Measurements from ENCODE around the gene FASN. TPM values are rescaled to one million over a fixed set of nuclear protein-coding genes. Genes with fewer than 3 reads are reported as not detected.
A peak's percentile ranks its signal among the peaks of the same experiment; 100 is the strongest.

FASN gene
- total RNA-seq, 1 experiment from 2014 or later, result 36.7 TPM

DNA sequence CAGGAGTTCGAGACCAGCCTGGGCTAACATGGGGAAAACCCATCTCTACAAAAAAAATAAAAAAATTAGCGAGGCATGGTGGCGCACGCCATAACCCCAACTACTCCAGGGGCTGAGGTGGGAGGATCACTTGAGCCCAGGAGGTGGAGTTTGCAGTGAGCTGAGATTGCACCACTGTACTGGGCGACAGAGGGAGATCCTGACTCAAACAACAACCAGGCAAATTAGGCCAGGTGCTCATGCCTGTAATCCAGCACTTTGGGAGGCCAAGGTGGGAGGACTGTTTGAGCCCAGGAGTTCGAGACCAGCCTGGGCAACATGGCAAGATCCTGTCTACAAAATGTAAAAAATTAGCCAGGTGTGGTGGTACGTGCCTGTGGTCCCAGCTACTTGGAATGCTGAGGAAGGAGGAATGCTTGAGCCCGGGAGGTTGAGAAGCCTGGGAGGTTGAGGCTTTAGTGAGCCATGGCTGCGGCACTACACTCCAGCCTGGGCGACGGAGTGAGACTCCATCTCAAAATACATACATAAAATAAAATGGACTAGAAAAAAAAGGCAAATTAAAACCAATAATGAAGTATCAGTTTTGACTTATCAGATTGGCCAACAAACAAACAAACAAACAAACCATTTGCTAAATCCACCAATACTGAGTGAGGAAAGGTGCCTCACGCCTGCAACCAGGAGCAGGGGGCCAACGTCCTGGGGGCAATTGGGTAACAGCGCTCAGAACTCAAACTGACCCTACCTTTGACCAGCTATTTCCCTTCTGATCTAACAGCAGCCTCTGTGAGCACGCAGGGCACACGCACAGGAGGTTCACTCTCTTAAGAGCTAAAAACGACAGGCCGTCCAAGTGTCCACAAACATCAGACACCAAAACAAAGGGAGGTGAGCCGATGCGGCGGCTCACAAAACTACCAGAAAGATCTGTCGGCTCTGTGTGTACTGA lies 19.4 kb upstream of the FASN start:
- DNase-seq (ENCODE audit: low spot score), result no peak

DNA sequence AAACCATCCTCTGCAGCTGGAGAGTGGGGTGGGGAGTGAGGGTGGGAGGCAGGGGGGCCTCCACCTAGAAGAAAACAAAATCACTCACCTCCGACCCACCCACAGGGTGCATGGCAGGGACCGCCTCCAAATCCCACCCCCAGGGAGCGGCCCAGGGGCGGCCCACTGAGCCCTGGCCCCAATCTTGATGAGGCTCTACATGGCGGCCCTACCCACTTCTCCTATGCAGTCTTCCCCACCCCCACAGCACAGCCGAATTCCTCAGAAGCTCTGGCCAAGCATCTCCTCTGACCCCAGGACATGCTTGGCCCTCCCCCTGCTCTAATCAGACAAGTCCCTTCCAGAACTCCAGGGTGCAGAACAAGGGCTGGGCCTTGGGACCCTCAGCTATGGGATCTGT lies 18.2 kb upstream of the FASN start:
- DNase-seq (ENCODE audit: low spot score), result no peak

DNA sequence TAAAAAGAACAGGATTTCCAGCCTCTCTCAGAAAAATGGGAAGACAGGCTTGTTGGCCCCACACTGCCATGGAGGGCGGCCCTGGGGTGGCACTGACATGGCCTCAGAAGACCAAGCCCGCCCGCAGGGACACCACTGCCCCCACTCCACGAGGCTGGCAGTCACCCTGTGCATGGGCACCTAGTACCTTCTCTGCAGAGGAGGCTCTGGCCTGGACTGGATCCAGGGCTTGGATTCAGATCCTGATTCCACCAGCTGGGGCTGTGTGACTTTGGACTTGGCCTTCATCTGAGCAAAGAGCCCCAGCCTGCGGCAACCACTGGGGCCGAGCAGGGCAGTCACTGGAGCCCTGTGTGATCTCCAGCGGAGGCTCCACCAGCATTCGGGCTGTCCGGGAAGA lies 16.8 kb upstream of the FASN start:
- no peak for DNase-seq (ENCODE audit: low spot score)

DNA sequence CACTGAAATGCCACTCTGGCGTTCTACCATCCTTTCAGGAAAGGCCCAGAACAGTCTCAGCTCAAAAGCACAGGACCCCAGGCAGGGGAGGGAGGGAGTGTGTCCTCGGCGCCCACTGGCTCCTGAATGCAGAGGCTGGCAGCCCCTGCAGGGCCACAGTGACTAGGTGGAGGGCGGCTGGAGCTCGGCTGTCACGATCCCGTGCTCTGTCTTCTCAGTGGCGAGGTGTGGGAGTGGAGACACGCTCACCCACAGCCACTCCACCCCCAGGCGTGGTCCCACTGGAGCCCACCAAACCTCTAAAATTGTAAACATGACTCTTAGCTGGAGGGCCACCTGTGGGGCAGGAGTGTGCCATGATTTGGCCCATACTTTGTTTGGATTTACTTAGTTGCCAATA lies 16.4 kb upstream of the FASN start:
- no peak for DNase-seq (ENCODE audit: low spot score)

DNA sequence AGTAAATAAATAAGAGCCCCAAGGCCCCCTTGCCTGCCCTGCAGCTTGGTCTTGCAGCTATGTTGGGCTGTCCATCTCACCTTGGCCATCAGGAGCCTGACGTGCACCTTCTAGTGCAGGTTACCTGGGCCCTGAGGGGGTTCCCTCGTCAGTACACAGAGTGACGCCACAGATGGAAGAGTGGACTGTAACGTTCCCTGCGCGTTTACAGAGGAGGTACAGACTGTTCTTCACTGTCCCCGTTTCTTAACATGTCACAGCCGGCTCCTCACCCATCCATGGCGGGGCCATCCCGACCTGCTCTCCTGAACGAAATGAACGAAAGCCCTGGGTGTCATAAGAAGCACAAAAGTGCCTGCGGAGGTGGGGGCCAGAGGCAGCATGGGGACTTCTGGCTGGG lies 15.9 kb upstream of the FASN start:
- DNase-seq (ENCODE audit: low spot score), result no peak

DNA sequence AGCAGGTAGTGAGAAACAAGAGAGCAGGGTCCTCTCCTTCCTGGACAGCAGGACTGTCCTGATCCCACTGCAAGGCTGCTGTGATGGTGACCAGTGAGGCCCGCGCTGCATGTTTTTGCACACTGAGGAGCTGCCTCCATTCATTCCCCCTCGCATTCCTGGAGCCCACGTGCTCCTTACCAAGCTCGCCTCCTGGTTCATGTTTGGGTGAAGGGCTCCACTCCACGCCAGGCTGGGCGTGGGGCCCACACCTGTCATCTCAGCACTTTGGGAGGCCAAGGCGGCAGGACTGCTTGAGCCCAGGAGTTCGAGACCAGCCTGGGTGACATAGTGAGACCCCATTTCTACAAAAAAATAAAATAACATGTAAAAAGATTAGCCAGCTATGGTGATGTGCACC lies 15.4 kb upstream of the FASN start:
- no peak for DNase-seq (ENCODE audit: low spot score)

DNA sequence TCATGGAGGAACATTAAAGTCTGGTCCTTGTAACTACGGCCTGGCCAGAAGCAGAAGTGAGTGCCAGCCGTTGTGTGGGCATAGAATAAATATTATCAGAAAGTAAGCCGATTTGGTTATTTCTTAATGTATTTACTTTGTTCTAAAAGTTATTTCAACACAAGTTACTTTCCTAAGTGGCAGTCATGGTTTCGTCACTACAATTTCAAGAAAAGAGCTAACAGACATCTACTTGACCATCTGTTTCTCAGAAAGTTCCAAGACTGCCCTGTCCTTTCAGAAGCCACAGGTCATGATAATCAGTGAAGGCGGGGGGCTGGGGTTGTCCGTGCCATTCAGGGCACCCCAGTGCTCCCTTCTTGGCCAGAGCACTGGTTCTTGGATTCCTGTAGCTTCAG lies 14.9 kb upstream of the FASN start:
- no peak for DNase-seq (ENCODE audit: low spot score)

DNA sequence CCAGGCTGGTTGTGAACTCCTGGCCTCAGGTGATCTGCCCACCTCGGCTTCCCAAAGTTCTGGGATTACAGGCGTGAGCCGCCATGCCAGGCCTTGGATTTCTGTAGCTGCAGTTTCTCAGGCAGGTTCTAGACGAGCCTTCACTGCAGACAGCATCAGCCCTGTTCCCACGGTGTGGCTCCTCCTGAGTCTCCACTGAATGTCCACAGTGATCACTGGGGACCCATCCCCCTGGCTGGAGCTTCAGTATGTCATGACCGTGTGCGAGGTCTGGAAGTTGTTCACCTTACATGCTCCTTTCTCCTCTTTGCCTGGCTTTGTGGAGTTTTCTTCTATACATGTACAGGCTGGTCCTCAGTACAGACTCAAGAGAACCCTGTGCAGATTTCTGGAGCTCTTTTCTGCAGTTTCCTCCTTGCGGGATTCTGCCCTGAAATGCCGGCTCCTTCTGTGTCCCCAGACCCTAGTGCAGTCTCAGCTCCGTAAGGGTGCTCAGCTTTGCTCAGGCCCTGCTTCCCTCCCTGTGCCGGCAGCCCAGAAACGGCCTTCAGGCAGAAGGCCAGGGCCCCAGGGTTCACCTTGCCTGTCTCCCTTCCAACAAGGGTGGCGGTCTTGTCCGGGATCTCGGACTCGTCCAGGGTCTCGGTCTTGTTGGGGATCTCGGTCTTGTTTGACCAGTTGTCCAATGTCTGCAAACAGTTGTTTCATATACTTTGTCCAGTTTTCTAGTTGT lies 14.3 kb upstream of the FASN start:
- DNase-seq (ENCODE audit: low spot score), result no peak

DNA sequence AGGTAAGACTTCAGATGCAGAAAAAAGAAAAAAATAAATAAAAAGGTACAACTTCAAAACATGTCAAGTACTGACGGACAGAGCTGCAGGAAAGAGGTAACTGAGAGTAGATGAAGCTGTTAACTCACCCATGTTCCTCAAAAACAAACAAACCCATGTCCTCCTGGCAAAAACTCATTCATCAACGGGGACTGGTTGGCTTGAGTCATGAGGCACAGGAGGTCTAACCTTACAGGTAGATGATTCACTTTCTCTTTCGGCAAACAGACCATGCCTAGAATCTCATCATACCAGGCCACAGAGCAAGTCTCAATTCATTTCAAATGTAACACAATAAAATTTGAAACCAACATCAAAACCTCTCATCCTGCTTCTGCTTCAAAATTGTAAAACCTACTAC lies 12.3 kb upstream of the FASN start:
- DNase-seq (ENCODE audit: low spot score), result no peak

DNA sequence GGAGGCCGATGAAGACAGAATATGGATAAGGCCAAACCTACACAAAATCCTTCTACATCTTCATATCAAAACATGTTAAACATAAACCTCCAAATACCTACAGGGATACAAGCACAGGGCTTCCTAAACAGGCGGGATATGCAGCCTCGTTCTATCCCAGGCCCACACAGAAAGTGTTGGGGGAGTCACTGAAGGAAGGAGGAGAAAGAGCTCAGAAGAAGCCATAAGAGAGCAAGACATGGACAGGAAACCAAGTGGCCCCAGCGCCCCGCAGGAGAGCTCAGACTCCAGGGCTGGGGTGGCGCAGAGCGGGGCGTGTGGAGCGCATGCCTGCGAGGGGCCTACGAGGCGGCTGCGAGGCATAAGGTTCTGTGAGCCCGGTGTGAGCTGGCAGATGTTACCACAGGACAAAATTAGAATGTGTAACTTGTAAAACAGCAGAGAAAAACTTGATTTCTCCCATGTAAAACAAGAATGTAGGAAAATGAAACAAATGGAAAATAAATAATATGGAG lies 11.0 kb upstream of the FASN start:
- DNase-seq (ENCODE audit: low spot score), result no peak

DNA sequence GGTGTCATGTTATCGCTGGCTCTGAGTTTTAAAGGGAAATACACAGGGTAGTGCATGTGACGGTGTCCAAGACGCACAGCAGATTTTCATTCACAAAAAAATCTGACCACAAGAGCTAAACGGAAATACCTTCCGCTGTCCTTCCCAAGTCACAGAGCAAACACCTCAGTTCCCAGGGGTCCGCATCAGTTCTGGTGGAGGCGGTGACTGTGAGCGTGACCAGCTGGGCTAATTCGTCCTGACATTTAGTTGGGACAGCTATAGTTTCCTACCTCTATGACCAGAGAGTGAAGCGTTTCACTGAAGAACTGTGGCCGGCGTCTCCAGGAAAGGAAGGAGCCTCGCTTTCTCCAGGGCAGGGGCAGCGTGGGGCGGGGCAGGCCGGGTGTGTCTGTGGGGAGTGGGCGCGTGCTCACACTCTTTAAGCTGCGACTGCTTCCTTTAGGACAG lies 10.5 kb upstream of the FASN start:
- DNase-seq (ENCODE audit: low spot score), result no peak

DNA sequence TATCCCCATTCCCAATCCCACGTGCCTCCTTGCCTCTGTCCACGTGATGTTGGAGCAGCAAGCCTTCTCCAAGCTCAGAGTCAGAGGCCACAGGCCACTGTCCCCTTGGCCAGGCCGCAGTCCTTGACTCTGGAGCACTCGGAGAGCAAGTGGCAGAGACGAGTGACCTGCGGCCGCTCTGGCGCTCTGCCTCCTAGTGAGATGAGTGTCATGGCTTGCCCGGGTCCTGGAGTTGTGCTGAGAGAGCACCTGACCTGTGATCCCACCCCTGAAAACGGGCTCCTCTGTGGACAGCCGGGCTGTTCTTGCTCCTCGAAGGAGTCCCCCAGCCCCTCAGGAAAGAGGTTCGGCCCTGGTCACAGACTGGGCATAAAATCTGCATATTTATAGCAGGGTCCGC lies 10.0 kb upstream of the FASN start:
- DNase-seq (ENCODE audit: low spot score), result no peak

DNA sequence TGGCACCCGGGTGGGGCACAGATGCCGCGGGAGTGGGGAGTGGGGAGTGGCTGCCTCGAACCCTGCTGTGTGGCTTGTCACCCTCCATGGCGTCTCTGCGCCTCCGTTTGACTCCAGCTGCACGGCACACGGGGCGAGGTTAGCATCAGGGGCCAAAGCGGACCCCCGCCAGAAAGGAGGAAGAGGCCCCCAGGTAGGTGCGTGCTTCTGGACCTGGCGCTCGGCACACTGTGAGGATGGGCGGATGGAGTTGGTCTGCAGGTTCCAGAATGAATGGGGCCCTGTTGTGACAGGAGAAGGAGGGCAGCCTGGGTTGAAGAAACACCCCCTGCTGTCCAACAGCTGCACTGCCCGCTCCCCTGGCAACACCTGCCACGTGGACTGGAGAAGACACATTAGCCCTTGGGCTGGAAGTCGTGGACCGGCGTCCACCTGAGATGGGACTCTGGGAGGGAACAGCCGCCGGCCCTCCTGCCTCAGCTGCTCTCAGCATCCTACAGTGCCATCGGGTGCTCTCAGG lies 9.4 kb upstream of the FASN start:
- no peak for DNase-seq (ENCODE audit: low spot score)

DNA sequence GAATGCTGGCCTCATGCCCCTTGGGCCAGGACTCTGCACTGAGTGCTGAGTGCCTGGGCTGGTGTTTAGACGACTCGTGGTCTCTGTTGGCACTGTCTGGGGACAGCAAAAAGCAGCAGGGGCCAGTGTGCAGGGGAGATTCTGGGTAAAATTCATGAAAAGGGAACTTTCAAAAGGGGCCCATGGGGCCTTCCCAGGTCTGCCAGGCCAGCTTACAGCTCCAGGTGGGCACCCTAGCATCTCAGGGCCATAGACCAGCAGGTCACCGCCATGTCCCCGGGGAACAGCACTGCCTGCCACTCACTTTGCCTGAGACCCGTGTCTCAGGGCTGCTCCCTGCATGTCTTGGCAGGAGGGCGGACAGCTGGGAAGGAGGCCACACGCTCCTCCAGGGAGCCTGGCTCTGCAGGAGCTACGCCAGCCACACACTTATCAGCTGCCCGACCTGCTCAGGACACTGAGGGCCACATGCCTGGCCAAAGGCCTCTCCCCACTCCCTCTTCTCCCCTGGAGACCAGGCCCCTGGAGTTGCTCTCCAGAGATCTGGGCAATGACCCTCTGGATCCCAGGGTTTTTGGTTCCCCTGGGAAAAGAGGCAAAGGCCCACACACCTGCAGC lies 8.8 kb upstream of the FASN start:
- no peak for DNase-seq (ENCODE audit: low spot score)

DNA sequence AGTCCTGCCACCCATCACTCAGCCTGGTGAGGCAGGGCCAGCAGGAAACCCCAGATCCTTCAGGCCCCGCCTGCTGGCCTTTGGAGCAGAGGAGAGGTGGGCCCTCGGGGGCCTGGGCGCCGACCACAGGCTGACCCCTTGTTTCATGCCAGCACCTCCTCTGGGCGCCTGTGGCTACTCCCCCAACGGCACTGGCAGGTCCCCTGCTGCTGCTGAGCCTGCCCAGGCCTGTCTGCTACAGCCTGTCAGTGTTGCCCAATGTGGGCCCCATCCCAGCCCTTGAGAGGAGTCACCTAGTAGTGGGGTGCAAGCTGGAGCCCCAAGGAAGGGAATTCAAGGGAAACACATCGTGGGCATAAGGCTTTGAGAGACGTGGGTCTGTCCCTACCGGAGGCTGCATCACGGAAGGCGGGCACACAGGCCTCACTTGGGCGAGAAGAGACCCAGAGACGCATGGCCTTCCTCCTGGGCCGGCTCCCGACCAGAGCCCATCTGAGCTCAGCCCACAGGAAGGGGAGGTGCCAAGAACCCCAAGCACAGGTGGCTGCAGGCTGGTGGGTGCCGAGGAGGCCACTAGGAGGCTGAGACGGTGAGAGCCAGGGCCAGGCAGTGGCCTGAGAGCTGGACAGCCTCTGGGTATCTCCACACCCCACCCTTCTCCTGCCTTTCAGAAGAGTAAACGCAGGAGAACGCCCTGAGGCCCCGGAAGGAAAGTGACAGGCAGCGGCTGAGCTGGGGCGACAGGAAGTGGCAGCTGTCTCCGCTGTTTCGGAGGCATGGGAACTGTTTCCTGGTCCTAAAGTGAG lies 8.0 kb upstream of the FASN start:
- peak; percentile 80 for DNase-seq (ENCODE audit: low spot score)

DNA sequence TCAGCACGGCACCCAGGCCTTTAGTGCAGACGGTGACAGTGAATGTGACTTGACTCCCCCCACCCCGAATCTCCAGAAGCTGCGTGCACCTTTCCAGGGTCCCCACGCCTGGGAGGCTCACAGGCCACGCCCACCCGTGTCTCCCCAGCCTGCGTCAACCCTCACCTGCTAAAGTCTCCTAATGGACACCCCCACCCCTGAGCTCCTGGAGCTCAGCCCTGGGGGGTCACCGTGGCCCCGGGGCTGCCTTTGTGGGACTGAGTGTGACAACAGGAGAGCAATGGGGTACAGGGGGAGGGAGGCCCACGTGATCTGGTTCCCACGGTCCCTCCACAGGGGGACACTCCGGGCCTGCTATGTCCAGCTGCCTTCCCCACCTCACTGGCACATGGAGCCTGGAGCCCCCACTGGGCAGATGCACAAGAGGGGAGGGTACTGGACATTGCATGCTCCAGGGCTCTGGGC lies 7.4 kb upstream of the FASN start:
- no peak for DNase-seq (ENCODE audit: low spot score)

DNA sequence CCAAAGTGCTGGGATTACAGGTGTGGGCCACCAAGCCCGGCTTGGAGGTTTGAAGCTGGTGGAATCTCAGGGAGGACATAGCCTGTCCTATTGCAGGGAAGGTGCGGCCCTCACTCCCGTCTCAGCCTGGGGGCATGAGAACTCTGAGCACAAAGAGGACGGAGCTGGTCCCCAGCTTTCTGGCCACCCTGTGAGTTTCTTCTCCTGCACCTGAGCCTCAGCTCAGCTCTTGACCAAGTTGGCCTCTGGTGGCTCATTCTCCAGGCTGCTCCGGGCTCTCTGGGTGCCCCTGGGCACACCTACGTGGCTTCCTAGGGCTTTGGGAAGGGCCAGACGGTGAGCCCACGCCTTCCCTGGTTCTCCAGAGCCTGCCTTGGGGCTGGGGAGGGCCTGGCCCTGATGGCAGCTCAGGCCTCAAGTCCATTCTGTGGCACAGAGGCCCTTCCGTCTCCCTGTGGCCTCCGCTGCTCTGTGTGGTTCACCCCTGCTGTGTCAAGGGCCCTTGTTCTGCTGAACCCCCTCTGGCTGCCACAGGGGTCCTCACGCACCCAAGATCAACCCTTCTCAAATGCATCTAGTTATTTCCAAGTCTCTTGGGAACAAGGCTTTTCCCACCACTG lies 6.9 kb upstream of the FASN start:
- no peak for DNase-seq (ENCODE audit: low spot score)

DNA sequence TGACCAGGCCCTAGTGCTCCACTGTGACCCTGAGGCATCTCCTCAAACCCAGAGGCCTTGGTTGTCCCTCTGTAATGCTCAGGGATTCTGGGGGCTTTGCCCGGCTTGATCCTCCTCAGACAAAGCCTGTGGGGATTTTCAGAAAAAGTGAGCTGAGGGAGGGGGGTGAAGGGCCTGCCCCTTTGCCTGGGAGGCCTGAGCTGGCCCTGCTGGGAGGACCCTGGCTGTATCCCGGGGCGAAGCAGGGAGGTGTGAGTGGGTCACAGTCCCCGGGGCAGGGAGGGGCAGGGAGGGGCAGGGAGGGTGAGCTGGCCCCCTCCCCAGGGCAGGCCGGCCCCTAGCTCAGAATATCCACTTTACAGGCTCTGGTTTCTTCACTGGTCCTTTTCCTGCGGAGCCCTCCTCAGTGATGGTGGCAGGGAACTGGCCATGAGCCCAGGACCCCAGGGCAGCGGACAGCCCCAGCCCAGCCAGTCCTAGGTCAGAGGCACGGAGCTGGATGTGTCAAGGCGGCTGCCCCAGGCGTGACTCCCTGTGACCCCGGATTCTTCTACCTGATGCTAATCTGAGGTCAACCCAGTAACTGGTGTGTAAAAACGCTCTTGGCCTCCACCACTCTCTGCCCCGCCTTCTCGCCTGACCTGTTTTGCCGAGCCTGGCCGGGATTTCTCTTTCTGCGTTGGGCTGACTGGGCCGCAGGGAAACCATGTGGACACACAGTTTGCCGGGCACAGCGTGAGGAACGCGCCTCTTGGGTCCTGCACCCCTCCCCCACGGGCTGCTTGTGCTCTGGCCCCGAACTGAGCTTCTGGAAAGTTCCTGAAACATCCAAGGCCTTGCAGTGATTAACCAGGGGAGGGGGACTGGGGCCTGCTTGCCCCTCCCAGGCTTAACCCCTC lies 5.8 kb upstream of the FASN start:
- no peak for DNase-seq (ENCODE audit: low spot score)

DNA sequence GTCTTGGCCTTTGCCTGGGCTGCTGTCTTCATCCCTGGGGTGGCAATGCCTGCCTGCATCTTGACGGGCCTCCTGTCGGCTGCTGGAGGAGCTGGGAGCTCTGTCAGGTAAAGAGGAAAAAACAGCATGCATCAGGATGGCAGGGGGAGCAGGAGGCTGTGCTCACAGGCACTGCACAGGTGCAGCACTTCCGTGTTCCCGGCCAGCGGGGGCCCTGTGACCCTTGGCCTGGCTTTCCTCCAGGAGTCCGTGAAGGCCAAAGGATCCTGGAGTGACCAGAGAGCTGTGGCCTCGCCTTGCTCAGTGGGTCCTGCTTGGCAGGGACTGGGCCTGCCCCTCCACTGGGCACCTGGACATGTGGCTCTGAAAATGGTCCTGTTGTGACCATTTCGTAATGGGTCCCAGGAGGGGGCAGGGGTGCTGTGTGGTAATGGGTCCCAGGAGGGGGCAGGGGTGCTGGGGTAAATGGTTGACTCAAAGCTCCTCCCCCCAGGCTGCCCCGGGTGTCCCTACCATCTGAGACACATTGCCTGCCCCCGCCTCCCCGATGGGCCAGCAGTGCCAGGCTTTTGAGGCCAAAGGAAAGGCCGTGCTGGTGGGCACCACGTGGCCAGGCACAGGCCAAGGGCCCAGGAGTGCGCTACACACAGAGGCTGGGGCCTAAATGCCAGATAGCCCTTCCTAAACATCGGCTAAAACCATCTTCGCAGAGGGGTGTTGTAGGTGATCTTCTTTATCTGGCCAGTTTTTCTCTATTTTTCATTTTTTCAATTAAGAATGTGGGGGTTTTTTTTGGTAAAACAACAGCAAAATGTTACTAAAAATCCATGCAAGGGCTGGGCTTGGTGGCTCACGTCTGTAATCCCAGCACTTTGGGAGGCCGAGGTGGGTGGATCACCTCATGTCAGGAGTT lies 4.0 kb upstream of the FASN start:
- DNase-seq (ENCODE audit: low spot score), result no peak
